Mesothelial cell of epicardium (in vitro differentiated cells): ENCODE results near the gene CHST12. TPM values are rescaled to one million over a fixed set of nuclear protein-coding genes. Genes with fewer than 3 reads are reported as not detected.

Experiments used
- DNase-seq, 2 experiments: peaks; one replicate each; pipeline ENCODE4 v3.0.0; 2021; ENCODE audit warnings: low spot score in 2 of 2; ENCODE audit not compliant: unreplicated experiment in 2 of 2
- H3K27ac Mint-ChIP-seq: 2 replicates; pipeline ENCODE4 v1.8.0; 2021; ENCODE audit warnings: mixed read lengths
- H3K27me3 Mint-ChIP-seq: 2 replicates; pipeline ENCODE4 v1.8.0; 2021; ENCODE audit warnings: low read depth, mixed read lengths
- H3K36me3 Mint-ChIP-seq: 2 replicates; pipeline ENCODE4 v1.8.0; 2021; ENCODE audit warnings: mixed read lengths
- H3K4me1 Mint-ChIP-seq: 2 replicates; pipeline ENCODE4 v1.8.0; 2021; ENCODE audit warnings: mixed read lengths
- H3K4me3 Mint-ChIP-seq: 2 replicates; pipeline ENCODE4 v1.8.0; 2021; ENCODE audit warnings: mild to moderate bottlenecking, moderate library complexity, mixed read lengths
- H3K9me3 Mint-ChIP-seq: 2 replicates; pipeline ENCODE4 v1.8.0; 2021; ENCODE audit warnings: mixed read lengths
- CTCF ChIP-seq: fragments of 200-600 bp; sonication (generic); IDR thresholded peaks from one replicate; pipeline ENCODE4 v1.5.0; 2021; ENCODE audit warnings: antibody characterized with exemption; ENCODE audit not compliant: unreplicated experiment
- total RNA-seq: library from RNA; stranded (reverse); gene quantifications from 3 replicates; pipeline ENCODE4 v1.2.1, GENCODE V29; 2021

The CHST12 gene
- total RNA-seq, 1 donor from 2014 or later = 20.4 TPM

- no peaks in the 10 kb centered on the region for H3K27me3 Mint-ChIP-seq
- H3K9me3 Mint-ChIP-seq = no peaks in the 10 kb centered on the region
- H3K4me3 Mint-ChIP-seq = no peak overlapping the region
- no peaks in the 10 kb centered on the region for H3K4me1 Mint-ChIP-seq
- H3K36me3 Mint-ChIP-seq = no peaks in the 10 kb centered on the region
- TF ChIP-seq CTCF = no peak
- no peak for DNase-seq
- no peak overlapping the region for H3K27ac Mint-ChIP-seq
Measured at GRCh38 chr7:2479276-2480069, 76.1 kb downstream of the CHST12 start.

GRCh38 chr7:2480070-2480408, 76.6 kb downstream of the CHST12 start:
- no peak for TF ChIP-seq CTCF
- Mint-ChIP-seq H3K36me3 (no peaks in the 10 kb centered on the region), H3K9me3 (no peaks in the 10 kb centered on the region), H3K27me3 (no peaks in the 10 kb centered on the region), H3K4me3 (no peak overlapping the region), H3K27ac (no peak overlapping the region), H3K4me1 (no peaks in the 10 kb centered on the region)
- DNase-seq = no peak

GRCh38 chr7:2481195-2481594, 77.8 kb downstream of the CHST12 start:
- DNase-seq = no peak
- Mint-ChIP-seq H3K27ac (no peak overlapping the region), H3K4me3 (no peak overlapping the region), H3K9me3 (no peaks in the 10 kb centered on the region), H3K4me1 (no peaks in the 10 kb centered on the region), H3K36me3 (no peaks in the 10 kb centered on the region), H3K27me3 (no peaks in the 10 kb centered on the region)
- no peak for TF ChIP-seq CTCF

- TF ChIP-seq CTCF = no peak
- no peak overlapping the region for H3K4me3 Mint-ChIP-seq
- no peak for DNase-seq
- no peaks in the 10 kb centered on the region for H3K9me3 Mint-ChIP-seq
- H3K4me1 Mint-ChIP-seq = peaks cover 3% of the 10 kb centered on the region
- no peak overlapping the region for H3K27ac Mint-ChIP-seq
- no peaks in the 10 kb centered on the region for H3K27me3 Mint-ChIP-seq
- no peaks in the 10 kb centered on the region for H3K36me3 Mint-ChIP-seq
Measured at GRCh38 chr7:2482725-2483451, 79.5 kb downstream of the CHST12 start.

- Mint-ChIP-seq H3K9me3 (no peaks in the 10 kb centered on the region), H3K4me3 (no peak overlapping the region), H3K4me1 (peaks cover 3% of the 10 kb centered on the region), H3K27me3 (no peaks in the 10 kb centered on the region), H3K27ac (no peak overlapping the region), H3K36me3 (no peaks in the 10 kb centered on the region)
- no peak for DNase-seq
- no peak for TF ChIP-seq CTCF
Measured at GRCh38 chr7:2483494-2483893, 80.1 kb downstream of the CHST12 start.
